22Rv1 (cell line): ENCODE measurements around the gene FGF1.

Experiments used
- ZFX ChIP-seq: fragments of 450-650 bp; IDR thresholded peaks from 2 replicates; pipeline ENCODE4 v1.6.1; 2017; ENCODE audit warnings: antibody characterized with exemption, borderline replicate concordance
- TF ChIP-seq, protein P1 (sequence below): fragments of 450-650 bp; IDR thresholded peaks from 2 replicates; pipeline ENCODE4 v1.5.1; 2017; ENCODE audit warnings: mild to moderate bottlenecking

DNA sequence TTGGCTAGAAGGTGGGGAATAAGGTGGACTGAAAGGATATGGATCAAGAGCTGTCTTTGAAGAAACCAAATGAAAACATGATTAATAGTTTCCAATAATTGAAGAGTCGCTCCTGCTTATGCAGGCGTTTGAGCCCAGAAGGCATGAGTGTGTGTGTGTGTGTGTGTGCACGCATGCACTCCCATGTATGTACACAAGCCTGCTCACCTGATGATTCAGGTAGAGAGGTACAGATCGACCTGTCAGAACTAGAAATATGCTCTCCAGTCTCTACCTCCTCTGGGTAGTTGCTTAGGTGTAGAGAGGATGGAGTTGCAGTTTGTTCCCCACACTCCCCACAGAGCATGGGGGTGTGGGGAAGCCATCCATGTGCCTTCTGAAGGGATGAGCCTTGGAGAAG, 1.1 kb upstream of the FGF1 start:
- TF ChIP-seq, protein P1, sequence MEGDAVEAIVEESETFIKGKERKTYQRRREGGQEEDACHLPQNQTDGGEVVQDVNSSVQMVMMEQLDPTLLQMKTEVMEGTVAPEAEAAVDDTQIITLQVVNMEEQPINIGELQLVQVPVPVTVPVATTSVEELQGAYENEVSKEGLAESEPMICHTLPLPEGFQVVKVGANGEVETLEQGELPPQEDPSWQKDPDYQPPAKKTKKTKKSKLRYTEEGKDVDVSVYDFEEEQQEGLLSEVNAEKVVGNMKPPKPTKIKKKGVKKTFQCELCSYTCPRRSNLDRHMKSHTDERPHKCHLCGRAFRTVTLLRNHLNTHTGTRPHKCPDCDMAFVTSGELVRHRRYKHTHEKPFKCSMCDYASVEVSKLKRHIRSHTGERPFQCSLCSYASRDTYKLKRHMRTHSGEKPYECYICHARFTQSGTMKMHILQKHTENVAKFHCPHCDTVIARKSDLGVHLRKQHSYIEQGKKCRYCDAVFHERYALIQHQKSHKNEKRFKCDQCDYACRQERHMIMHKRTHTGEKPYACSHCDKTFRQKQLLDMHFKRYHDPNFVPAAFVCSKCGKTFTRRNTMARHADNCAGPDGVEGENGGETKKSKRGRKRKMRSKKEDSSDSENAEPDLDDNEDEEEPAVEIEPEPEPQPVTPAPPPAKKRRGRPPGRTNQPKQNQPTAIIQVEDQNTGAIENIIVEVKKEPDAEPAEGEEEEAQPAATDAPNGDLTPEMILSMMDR = no peak
- no peak for TF ChIP-seq ZFX
